Right cardiac atrium (tissue), 5 donors: ENCODE results near the gene WNT7B. TPM values are rescaled to one million over a fixed set of nuclear protein-coding genes. Genes with fewer than 3 reads are reported as not detected.

Experiments
- ATAC-seq, 2 donors: fragments of 200-7000 bp; cut with Tn5 transposase; one replicate each; pipeline versions ENCODE4 v1.8.0 to v1.9.1; 2020; ENCODE audit warnings: moderate library complexity in 2 of 2, mild to moderate bottlenecking in 1 of 2
- DNase-seq, 3 donors: peaks; one replicate each; pipeline ENCODE4 v3.0.0-alpha.2; 2020
- H3K27ac ChIP-seq: one replicate; pipeline ENCODE4 v1.5.1; 2013; ENCODE audit warnings: mild to moderate bottlenecking, low read length, control low read depth, moderate library complexity
- H3K27me3 ChIP-seq: one replicate; pipeline ENCODE4 v1.6.1; 2013; ENCODE audit not compliant: control insufficient read depth, insufficient read depth
- H3K4me1 ChIP-seq: one replicate; pipeline ENCODE4 v1.6.1; 2013; ENCODE audit warnings: low read length; ENCODE audit not compliant: control insufficient read depth, insufficient read depth
- H3K4me3 ChIP-seq: one replicate; pipeline ENCODE4 v1.5.1; 2013; ENCODE audit warnings: low read length, control low read depth
- H3K9me3 ChIP-seq: one replicate; pipeline ENCODE4 v1.6.1; 2013; ENCODE audit warnings: low read length; ENCODE audit not compliant: control insufficient read depth
- WGBS: extraction: QIAGEN DNeasy Blood & Tissue Kit; methylation state at CpG from one replicate; pipeline ENCODE4 v1.1.7; 2013; 5-methylcytosine and 5-hydroxymethylcytosine counted together
- intact Hi-C, 4 donors: fragments of 100-400 bp; cut with DNase I; formaldehyde crosslinking; loops; one replicate each; pipeline versions ENCODE4 v1.11.0 to v1.14.0; 2022 to 2023
- polyA plus RNA-seq: library from polyadenylated mRNA; stranded (reverse); fragments of 200-250 nt; gene quantifications from one replicate; pipeline ENCODE4 v1.2.3, GENCODE V29; 2013
- total RNA-seq, 4 donors: library from RNA; stranded (reverse); fragmentation: NEBNext Ultra II Directional; extraction: Animal tissue kit (Norgen Biotek cat#: 25700); gene quantifications; one replicate each; pipeline ENCODE4 v1.2.1, GENCODE V29; 2021
- donor health status: healthy with polysubstance abuse.
- donor health status: DM: no; HTN: yes; CAD: no.
- donor health status: DM: no; HTN: no; CAD: no.
- donor health status: DM: no; HTN: yes; CAD: no; lungs with severe emphysema.
- donor health status: DM: yes; HTN: yes; CAD: no.

Gene WNT7B
- total and polyA plus RNA-seq, 5 donors: not detected

DNA sequence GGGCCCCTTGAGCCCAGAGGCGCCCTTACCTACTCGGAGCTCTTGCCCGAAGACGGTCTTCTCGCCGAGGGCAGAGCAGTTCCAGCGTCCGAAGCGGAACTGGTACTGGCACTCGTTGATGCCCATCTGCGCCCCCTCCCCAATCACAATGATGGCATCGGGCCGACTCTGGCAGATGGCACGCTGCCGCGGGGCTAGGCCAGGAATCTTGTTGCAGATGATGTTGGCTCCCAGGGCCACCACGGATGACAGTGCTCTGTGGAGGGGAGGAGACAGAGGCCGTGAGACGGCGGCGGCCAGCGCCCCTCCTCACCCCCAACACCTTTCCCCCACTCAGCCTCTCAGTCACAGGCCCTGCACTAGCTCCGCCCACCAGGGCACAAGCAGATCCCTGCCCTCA is 27.1 kb downstream of the WNT7B start:
- H3K27ac ChIP-seq: no peak overlapping the region
- H3K4me1 ChIP-seq: no peaks in the 10 kb centered on the region
- H3K9me3 ChIP-seq: no peaks in the 10 kb centered on the region
- no peak overlapping the region for H3K4me3 ChIP-seq
- ATAC-seq (no peak), DNase-seq (no peak)
- intact Hi-C loops: loop anchor here in 1 of 4 donors (10.0 kb wide), 1 partner anchor 75 kb away; no protein-coding TSS in a partner anchor
- H3K27me3 ChIP-seq: no peaks in the 10 kb centered on the region
- 90% methylated on average over 23 of the region's 23 CpGs for WGBS

GRCh38 chr22:45949258-45949870 is 27.6 kb downstream of the WNT7B start:
- no peaks in the 10 kb centered on the region for H3K27me3 ChIP-seq
- H3K4me3 ChIP-seq: no peak overlapping the region
- H3K27ac ChIP-seq: no peak overlapping the region
- 85% methylated on average over 22 of the region's 22 CpGs for WGBS
- no peak for DNase-seq
- no peaks in the 10 kb centered on the region for H3K4me1 ChIP-seq
- no peaks in the 10 kb centered on the region for H3K9me3 ChIP-seq
- intact Hi-C loops: no loop called here
- no peak for ATAC-seq

DNA sequence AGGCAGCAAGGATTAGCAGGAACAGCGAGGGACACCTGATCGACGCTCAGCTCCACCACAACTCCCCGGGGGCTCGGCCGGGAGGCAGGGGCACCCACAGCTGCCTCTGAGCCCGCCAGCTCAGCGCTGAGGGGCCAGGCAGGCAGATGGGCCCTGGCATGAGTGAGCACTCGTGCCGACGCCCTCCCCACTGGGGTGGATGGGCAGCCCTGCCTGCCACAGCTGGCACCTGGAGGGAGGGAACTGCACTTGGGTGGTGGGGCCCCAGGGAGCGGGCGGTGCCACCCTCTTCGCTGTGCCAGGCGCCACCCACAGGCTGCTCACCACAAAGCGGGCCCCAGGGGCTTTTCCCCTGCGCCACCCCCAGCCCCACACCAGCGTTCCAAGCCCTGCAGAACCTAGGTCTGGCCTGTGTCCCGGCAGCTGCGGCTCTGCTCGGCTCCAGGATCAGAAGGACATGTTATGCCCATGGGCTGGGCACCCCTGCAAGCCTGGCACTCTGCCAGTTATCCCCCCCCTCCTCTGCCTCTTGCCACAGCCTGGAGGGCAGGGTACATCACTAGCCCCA is 28.8 kb downstream of the WNT7B start:
- peak in 1 of 3 donors; percentile 58 for DNase-seq
- H3K27me3 ChIP-seq: no peaks in the 10 kb centered on the region

GRCh38 chr22:45946805-45947600 is 30.0 kb downstream of the WNT7B start:
- WGBS: 71% methylated on average over 17 of the region's 17 CpGs
- no peak for ATAC-seq
- Histone ChIP-seq H3K27me3 (no peaks in the 10 kb centered on the region), H3K4me1 (no peaks in the 10 kb centered on the region), H3K27ac (no peak overlapping the region), H3K9me3 (no peaks in the 10 kb centered on the region), H3K4me3 (no peak overlapping the region)
- intact Hi-C loops: no loop called here
- no peak for DNase-seq

More for the DNA sequence above, 28.8 kb downstream of the WNT7B start:
- 78% methylated on average over 21 of the region's 21 CpGs for WGBS
- Histone ChIP-seq H3K4me1 (no peaks in the 10 kb centered on the region), H3K9me3 (no peaks in the 10 kb centered on the region), H3K4me3 (no peak overlapping the region), H3K27ac (no peak overlapping the region)
- intact Hi-C loops: no loop called here
- no peak for ATAC-seq

- 82% methylated on average over 18 of the region's 18 CpGs for WGBS
- ATAC-seq: no peak
Observed at GRCh38 chr22:45945621-45946106, 31.3 kb downstream of the WNT7B start.

DNA sequence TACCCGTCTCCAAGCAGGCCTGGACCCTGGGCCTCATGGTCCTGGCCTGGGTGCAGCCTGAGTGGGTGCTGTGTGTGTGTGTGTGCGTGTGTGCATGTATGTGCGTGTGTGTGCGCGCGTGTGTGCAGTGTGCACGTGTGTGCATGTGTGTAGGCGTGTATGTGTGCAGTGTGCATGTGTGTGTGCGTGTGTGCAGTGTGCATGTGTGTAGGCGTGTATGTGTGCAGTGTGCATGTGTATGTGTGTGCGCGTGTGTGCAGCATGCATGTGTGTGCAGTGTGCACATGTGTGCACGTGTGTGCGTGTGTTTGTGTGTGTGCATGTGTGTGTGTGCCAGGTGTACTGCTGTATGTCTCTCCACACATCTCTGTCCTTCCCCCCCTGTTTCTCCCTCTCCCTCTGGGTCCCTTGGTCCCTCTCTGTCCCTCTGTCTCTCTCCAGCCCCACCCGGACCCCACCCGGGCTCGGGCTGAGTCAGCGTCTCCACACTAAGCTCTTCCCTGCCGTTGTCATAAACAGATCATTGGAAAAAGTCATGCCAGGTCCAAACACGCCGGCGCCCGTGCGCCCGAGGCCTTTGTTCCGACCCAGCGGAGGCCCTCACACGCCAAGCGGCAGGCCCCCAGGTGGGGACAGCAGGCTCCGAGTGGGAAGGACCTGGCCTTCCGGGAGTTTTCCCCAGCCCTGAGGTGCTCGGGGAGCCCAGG is 34.0 kb downstream of the WNT7B start:
- ATAC-seq (no peak), DNase-seq (no peak)
- intact Hi-C loops: no loop called here
- no peaks in the 10 kb centered on the region for H3K4me1 ChIP-seq
- no peak overlapping the region for H3K27ac ChIP-seq
- no peaks in the 10 kb centered on the region for H3K27me3 ChIP-seq
- H3K4me3 ChIP-seq: no peak overlapping the region
- 90% methylated on average over 32 of the region's 32 CpGs for WGBS
- no peaks in the 10 kb centered on the region for H3K9me3 ChIP-seq

More at GRCh38 chr22:45945621-45946106, 31.3 kb downstream of the WNT7B start:
- Histone ChIP-seq H3K27me3 (no peaks in the 10 kb centered on the region), H3K4me3 (no peak overlapping the region), H3K27ac (no peak overlapping the region), H3K9me3 (no peaks in the 10 kb centered on the region), H3K4me1 (no peaks in the 10 kb centered on the region)
- no peak for DNase-seq
- intact Hi-C loops: no loop called here

- H3K27me3 ChIP-seq: no peaks in the 10 kb centered on the region
- no peak for ATAC-seq
- WGBS: 86% methylated on average over 9 of the region's 9 CpGs
- H3K27ac ChIP-seq: no peak overlapping the region
- intact Hi-C loops: no loop called here
- no peak for DNase-seq
- H3K9me3 ChIP-seq: no peaks in the 10 kb centered on the region
- no peak overlapping the region for H3K4me3 ChIP-seq
- no peaks in the 10 kb centered on the region for H3K4me1 ChIP-seq
Observed at GRCh38 chr22:45942344-45942743, 34.6 kb downstream of the WNT7B start.

DNA sequence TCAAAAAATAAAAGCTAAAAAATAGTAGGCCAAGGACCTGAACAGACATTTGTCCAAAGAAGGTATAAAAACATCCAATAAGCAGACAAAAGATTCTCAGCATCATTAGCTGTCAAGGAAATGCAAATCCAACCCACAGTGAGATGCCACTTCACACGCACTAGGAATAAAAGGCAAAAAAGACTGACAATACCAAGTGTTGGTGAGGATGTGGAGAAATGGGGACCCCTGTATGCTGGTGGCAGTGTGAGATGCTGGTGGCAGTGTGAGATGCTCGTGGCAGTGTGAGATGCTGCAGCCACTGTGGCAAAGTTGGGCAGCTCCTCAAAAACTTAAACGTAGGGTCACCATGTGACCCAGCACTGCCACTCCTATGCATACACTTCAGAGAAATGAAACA is 38.0 kb downstream of the WNT7B start:
- Histone ChIP-seq H3K4me1 (no peaks in the 10 kb centered on the region), H3K27me3 (no peaks in the 10 kb centered on the region), H3K4me3 (no peak overlapping the region), H3K27ac (no peak overlapping the region), H3K9me3 (no peaks in the 10 kb centered on the region)
- intact Hi-C loops: no loop called here
- ATAC-seq: no peak
- WGBS: 91% methylated on average over 3 of the region's 3 CpGs
- no peak for DNase-seq

DNA sequence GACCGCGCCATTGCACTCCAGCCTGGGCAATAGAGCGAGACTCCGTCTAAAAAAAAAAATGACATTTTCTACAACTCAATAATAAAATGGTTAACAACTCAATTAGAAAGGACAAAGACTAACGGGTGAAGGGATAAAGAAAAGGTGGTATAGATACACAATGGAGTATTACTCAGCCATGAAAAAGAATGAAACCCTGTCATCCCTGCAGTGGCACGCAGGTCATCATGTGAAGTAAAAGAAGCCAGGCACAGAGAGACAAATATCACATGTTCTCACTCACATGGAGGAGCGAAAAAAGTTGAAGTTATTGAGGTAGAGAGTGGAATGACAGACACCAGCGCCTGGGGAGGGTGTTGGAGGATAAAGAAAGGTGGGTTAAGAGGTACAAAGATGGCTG is 39.0 kb downstream of the WNT7B start:
- H3K27me3 ChIP-seq: no peaks in the 10 kb centered on the region
- ATAC-seq: no peak
- intact Hi-C loops: no loop called here
- no peak for DNase-seq
- H3K9me3 ChIP-seq: no peaks in the 10 kb centered on the region
- WGBS: 95% methylated on average over 8 of the region's 8 CpGs
- no peak overlapping the region for H3K4me3 ChIP-seq
- no peaks in the 10 kb centered on the region for H3K4me1 ChIP-seq
- no peak overlapping the region for H3K27ac ChIP-seq

DNA sequence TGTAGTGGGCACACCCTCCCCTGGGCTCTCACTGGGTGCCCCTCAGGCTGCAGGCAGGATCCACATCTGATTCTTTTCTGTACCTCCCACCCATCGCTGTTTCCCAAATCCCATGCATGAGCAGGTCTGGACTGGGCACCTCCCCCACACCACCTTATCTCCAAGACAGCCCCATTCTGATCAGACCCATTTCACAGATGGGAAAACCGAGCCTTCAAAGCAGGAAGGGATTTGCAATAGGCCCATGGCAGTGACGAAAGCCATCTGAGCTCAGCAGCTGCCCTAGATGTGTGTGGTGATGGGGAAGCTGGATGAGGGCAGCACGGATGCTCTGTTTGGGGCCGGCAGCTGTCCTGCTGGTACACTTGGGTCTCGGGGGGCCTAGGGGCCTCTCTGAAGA is 41.4 kb downstream of the WNT7B start:
- Histone ChIP-seq H3K9me3 (no peaks in the 10 kb centered on the region), H3K27me3 (no peaks in the 10 kb centered on the region), H3K4me3 (no peak overlapping the region), H3K4me1 (no peaks in the 10 kb centered on the region), H3K27ac (no peak overlapping the region)
- ATAC-seq: no peak
- 88% methylated on average over 6 of the region's 6 CpGs for WGBS
- no peak for DNase-seq
- intact Hi-C loops: no loop called here
